Measurements from ENCODE around the gene USB1. TPM values are rescaled to one million over a fixed set of nuclear protein-coding genes. Genes with fewer than 3 reads are reported as not detected.

The USB1 gene
- total RNA-seq, 1 donor from 2014 or later = 43.0 TPM

DNA sequence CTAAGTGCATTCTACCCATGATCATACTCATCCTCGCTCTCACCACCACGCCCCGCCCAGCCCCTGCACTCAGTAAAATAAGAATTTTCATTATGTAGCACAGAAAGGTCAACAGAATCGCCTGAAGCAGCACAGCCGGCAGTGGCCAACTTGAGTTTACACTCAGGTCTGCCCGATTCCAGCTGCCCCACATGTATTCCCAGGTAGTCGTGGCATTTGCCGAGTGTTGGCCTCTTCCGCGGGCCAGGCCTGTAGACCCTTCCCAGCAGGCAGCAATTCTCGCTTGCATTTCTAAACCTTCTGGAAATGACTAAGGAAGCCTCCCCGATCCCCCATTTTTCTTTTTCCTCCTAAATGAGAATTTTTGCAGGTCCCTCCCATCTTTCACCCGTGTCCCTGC lies 30.9 kb upstream of the USB1 start:
- H3K27me3 Mint-ChIP-seq = peaks cover 15% of the 10 kb centered on the region
- H3K27ac Mint-ChIP-seq = no peak overlapping the region
- DNase-seq (ENCODE audit: low spot score, unreplicated experiment) = no peak
- no peak overlapping the region for H3K4me3 Mint-ChIP-seq (ENCODE audit: low read depth)
- H3K4me1 Mint-ChIP-seq (ENCODE audit: low read depth) = peaks cover 2% of the 10 kb centered on the region
- no peaks in the 10 kb centered on the region for H3K9me3 Mint-ChIP-seq (ENCODE audit: low read depth)
- no peak for TF ChIP-seq CTCF (IDR thresholded peaks at IDR 0.05; ENCODE audit: unreplicated experiment)
- no peaks in the 10 kb centered on the region for H3K36me3 Mint-ChIP-seq (ENCODE audit: insufficient read depth)

DNA sequence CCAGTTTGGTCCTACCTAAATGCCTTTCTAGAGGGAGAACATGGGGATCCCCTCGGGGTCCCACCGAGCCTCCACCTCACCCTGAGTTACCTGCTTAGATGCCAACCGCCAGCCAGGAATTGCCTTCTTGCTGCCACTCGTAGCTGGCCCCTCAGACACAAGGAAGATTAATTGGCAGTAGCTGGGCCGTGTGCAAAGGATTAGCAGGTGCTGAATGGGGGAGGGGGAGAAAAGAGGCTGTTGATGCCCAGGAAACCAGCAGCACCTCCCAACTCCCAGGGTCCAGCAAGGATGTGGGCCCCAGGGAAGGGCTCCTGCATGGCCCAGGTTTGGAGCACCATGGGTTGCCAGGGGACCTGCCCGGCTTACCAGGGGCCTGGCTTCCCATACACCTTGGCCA lies 30.2 kb upstream of the USB1 start, which contains the start of gene CNGB1:
CNGB1 (minus strand) TSS at position 159 of the 400 bp plus-strand sequence. CDS start 3,842 bp downstream, outside the sequence.
- Mint-ChIP-seq H3K4me1 (ENCODE audit: low read depth) (peaks cover 2% of the 10 kb centered on the region), H3K36me3 (ENCODE audit: insufficient read depth) (no peaks in the 10 kb centered on the region), H3K4me3 (ENCODE audit: low read depth) (no peak within 1 kb of the TSS), H3K9me3 (ENCODE audit: low read depth) (no peaks in the 10 kb centered on the region), H3K27ac (no peak within 1 kb of the TSS), H3K27me3 (peaks cover 15% of the 10 kb centered on the region)
- no peak for DNase-seq (ENCODE audit: low spot score, unreplicated experiment)
- no peak for TF ChIP-seq CTCF (IDR thresholded peaks at IDR 0.05; ENCODE audit: unreplicated experiment)

DNA sequence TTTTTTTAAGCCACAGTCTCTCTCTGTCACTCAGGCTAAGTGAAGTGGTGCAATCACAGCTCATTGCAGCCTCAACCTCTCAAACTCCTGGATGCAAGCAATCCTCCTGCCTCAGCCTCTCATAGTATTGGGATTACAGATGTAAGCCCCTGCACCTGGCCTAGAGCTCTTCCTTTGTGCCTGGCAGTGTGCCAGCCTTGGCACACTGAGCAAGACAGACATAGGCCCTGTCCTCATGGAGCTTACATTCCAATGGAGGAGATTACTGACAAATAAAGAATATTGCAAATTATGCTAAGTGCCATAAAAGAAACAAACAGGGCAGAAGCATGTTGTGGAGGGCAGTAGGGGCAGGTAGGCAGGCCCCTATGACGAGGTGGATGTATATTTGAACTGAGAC lies 29.4 kb upstream of the USB1 start:
- no peak for DNase-seq (ENCODE audit: low spot score, unreplicated experiment)
- Mint-ChIP-seq H3K27ac (no peak overlapping the region), H3K4me3 (ENCODE audit: low read depth) (no peak overlapping the region), H3K27me3 (peaks cover 15% of the 10 kb centered on the region), H3K4me1 (ENCODE audit: low read depth) (peaks cover 2% of the 10 kb centered on the region), H3K36me3 (ENCODE audit: insufficient read depth) (no peaks in the 10 kb centered on the region), H3K9me3 (ENCODE audit: low read depth) (no peaks in the 10 kb centered on the region)
- no peak for TF ChIP-seq CTCF (IDR thresholded peaks at IDR 0.05; ENCODE audit: unreplicated experiment)

- no peak for DNase-seq (ENCODE audit: low spot score, unreplicated experiment)
- H3K27ac Mint-ChIP-seq = no peak overlapping the region
- TF ChIP-seq CTCF (IDR thresholded peaks at IDR 0.05; ENCODE audit: unreplicated experiment) = no peak
- no peaks in the 10 kb centered on the region for H3K36me3 Mint-ChIP-seq (ENCODE audit: insufficient read depth)
- H3K27me3 Mint-ChIP-seq = peaks cover 15% of the 10 kb centered on the region
- no peaks in the 10 kb centered on the region for H3K9me3 Mint-ChIP-seq (ENCODE audit: low read depth)
- H3K4me1 Mint-ChIP-seq (ENCODE audit: low read depth) = peaks cover 2% of the 10 kb centered on the region
- no peak overlapping the region for H3K4me3 Mint-ChIP-seq (ENCODE audit: low read depth)
Measured at GRCh38 chr16:57972306-57972705, 28.9 kb upstream of the USB1 start.

DNA sequence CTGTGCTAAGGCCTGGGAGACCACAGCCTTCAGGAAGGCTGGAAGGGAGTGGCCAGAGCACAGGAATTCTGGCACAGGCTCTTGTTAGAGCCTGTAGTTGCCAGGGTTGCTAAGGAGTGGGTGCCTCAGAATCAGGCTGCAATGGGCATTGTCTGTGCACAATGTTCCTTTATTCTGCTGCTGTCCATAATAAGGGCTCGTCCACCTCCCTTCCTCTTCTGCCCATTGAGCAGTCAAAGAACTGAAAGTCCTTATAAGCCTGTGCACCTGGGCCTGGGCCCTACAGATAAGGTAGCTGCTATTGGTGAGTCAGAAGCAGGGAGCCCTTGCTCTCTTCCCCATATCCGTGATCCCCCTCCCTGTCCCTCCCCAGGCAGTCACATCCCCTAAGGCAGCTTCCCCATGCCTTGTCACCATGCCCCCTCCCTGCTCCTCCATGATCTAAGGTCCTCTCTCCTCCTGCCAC lies 24.8 kb upstream of the USB1 start:
- no peak overlapping the region for H3K4me3 Mint-ChIP-seq (ENCODE audit: low read depth)
- no peak for DNase-seq (ENCODE audit: low spot score, unreplicated experiment)
- peaks cover 3% of the 10 kb centered on the region for H3K4me1 Mint-ChIP-seq (ENCODE audit: low read depth)
- peaks cover 20% of the 10 kb centered on the region for H3K27me3 Mint-ChIP-seq
- H3K9me3 Mint-ChIP-seq (ENCODE audit: low read depth) = no peaks in the 10 kb centered on the region
- no peak for TF ChIP-seq CTCF (IDR thresholded peaks at IDR 0.05; ENCODE audit: unreplicated experiment)
- H3K36me3 Mint-ChIP-seq (ENCODE audit: insufficient read depth) = no peaks in the 10 kb centered on the region
- H3K27ac Mint-ChIP-seq = no peak overlapping the region

Data from progenitor cell of endocrine pancreas (in vitro differentiated cells).